Thyroid gland (tissue), 4 donors: ENCODE results near the gene SMIM27. TPM values are rescaled to one million over a fixed set of nuclear protein-coding genes. Genes with fewer than 3 reads are reported as not detected.
A peak's percentile ranks its signal among the peaks of the same experiment; 100 is the strongest.
"Not testable (repeated sequence)": the region's sequence is repeated elsewhere in the genome, so short reads cannot be mapped to it uniquely, and the experiment has no call there.

Experiments used
- DNase-seq, 2 donors: peaks; one replicate each; pipeline ENCODE4 v3.0.0-alpha.2; 2019
- H3K27ac ChIP-seq, 3 donors: fragments of 200-600 bp; sonication (generic); 1 replicate in 2 of 3; 2 replicates in 1 of 3; pipeline ENCODE4 v1.5.1; 2016 to 2019; ENCODE audit warnings: mild to moderate bottlenecking in 1 of 3, moderate library complexity in 1 of 3
- H3K27me3 ChIP-seq: fragments of 200-600 bp; sonication (generic); one replicate; pipeline ENCODE4 v1.5.1; 2019
- H3K36me3 ChIP-seq, 2 donors: fragments of 200-600 bp; sonication (generic); one replicate each; pipeline ENCODE4 v1.5.1; 2016 to 2019
- H3K4me1 ChIP-seq, 2 donors: fragments of 200-600 bp; sonication (generic); one replicate each; pipeline ENCODE4 v1.5.1; 2017 to 2019
- H3K4me3 ChIP-seq, 3 donors: fragments of 200-600 bp; sonication (generic); replicated peaks in 1 of 3; 1 replicate in 2 of 3; 2 replicates in 1 of 3; pipeline ENCODE4 v1.5.1; 2016; ENCODE audit warnings: mild to moderate bottlenecking in 1 of 3
- H3K9me3 ChIP-seq: fragments of 200-600 bp; sonication (generic); one replicate; pipeline ENCODE4 v1.5.1; 2017
- POLR2A ChIP-seq, 2 donors: fragments of 450-650 bp; IDR thresholded peaks; one replicate each; pipeline ENCODE4 v1.6.1; 2017; ENCODE audit warnings: antibody characterized with exemption in 2 of 2, mild to moderate bottlenecking in 2 of 2, moderate library complexity in 1 of 2
- WGBS, 2 donors: methylation state at CpG; one replicate each; pipeline ENCODE4 v1.1.5; 2017; 5-methylcytosine and 5-hydroxymethylcytosine counted together
- intact Hi-C: fragments of 100-400 bp; cut with DNase I; formaldehyde crosslinking; loops from one replicate; pipeline ENCODE4 v1.15.1; 2023
- total RNA-seq, 4 donors: library from RNA; depleted of rRNA; stranded (reverse); fragments of >200 nt; gene quantifications; one replicate each; pipeline ENCODE4 v1.2.3, GENCODE V29; 2016
- TF ChIP-seq, protein P1 (sequence below), 6 experiments: fragments of 200-600 bp in 3 of 6; fragments of 450-650 bp in 3 of 6; sonication (generic) in 3 of 6; IDR thresholded peaks; one replicate each; pipeline ENCODE4 v1.5.1; 2016 to 2019; ENCODE audit warnings: antibody characterized with exemption in 6 of 6, mild to moderate bottlenecking in 2 of 6, inconsistent platforms in 1 of 6, moderate library complexity in 1 of 6

The SMIM27 gene
- total RNA-seq, 4 donors from 2014 or later: 1.3 to 23.9 (median 9.9) TPM

DNA sequence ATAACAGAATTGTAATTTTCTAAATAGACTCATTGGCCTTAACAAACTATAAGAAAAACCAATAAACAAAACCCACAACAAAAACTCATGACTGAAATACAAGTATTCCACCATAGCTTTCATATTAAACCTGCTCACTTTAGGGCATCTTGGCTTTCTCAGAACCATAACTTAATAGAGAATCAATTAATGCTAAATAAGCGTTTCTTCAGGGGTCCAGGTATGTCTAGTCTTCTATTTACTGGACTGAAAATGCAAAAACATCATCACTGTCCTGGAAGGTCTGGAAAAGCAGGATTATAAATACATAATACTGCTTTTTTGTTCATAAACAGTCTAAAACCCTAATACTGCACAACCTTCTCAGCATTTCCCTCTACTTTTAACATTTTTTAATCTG is 6.2 kb upstream of the SMIM27 start:
- Histone ChIP-seq H3K27me3 (no peaks in the 10 kb centered on the region), H3K4me3 (no peak overlapping the region), H3K36me3 (peaks cover 7 to 10% of the 10 kb centered on the region in 2 donors), H3K9me3 (no peaks in the 10 kb centered on the region), H3K4me1 (peaks cover 9 to 12% of the 10 kb centered on the region in 2 donors), H3K27ac (no peak overlapping the region)
- 91 to 100% methylated on average over 1 of the region's 1 CpG for WGBS, 2 donors
- intact Hi-C loops: no loop called here
- TF ChIP-seq, protein P1, sequence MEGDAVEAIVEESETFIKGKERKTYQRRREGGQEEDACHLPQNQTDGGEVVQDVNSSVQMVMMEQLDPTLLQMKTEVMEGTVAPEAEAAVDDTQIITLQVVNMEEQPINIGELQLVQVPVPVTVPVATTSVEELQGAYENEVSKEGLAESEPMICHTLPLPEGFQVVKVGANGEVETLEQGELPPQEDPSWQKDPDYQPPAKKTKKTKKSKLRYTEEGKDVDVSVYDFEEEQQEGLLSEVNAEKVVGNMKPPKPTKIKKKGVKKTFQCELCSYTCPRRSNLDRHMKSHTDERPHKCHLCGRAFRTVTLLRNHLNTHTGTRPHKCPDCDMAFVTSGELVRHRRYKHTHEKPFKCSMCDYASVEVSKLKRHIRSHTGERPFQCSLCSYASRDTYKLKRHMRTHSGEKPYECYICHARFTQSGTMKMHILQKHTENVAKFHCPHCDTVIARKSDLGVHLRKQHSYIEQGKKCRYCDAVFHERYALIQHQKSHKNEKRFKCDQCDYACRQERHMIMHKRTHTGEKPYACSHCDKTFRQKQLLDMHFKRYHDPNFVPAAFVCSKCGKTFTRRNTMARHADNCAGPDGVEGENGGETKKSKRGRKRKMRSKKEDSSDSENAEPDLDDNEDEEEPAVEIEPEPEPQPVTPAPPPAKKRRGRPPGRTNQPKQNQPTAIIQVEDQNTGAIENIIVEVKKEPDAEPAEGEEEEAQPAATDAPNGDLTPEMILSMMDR (IDR thresholded peaks at IDR 0.05): no peak
- no peak for TF ChIP-seq POLR2A (IDR thresholded peaks at IDR 0.05)
- no peak for DNase-seq

DNA sequence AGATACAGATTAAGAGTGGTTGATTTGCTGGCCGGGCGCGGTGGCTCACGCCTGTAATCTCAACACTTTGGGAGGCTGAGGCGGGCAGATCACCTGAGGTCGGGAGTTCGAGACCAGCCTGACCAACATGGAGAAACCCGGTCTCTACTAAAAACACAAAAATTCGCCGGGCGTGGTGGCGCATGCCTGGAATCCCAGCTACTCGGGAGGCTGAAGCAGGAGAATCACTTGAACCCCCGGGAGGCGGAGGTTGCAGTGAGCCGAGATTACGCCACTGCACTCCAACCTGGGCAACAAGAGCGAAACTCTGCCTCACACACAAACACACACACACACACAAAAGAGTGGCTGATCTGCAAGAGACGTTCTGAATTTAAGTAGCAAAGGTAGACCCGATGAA is 3.9 kb upstream of the SMIM27 start:
- H3K4me3 ChIP-seq, H3K27ac ChIP-seq, DNase-seq, H3K27me3 ChIP-seq, intact Hi-C loops, H3K36me3 ChIP-seq, H3K9me3 ChIP-seq: not testable (repeated sequence)
- peaks cover 12 to 15% of the 10 kb centered on the region in 2 donors for H3K4me1 ChIP-seq
- WGBS, 2 donors: 95 to 98% methylated on average over 19 to 20 of the region's 20 CpGs

DNA sequence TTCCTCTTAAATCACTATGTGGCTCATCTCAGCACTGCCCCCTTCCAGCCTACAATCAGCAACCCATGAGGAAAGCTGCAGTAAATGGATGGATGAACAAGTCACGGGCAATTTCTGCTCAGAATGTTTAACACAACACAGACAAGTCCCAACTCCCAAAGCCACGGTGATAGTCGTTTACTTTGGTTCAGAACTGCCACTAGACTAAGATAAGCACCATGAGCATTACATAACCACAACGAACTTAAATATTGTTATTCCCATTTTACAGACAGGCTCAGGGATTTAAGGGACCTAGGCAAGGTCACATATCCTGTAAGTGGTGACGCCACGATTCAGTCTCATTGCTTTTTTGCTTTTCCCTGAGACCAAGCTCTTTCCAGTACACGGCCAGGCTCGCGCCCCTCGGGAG is 2.0 kb upstream of the SMIM27 start:
- Histone ChIP-seq H3K9me3 (no peaks in the 10 kb centered on the region), H3K27ac (peak overlapping the region; percentile 50 to 98 (median 97)), H3K36me3 (no peaks in the 10 kb centered on the region), H3K27me3 (no peaks in the 10 kb centered on the region), H3K4me1 (peaks cover 12 to 15% of the 10 kb centered on the region in 2 donors), H3K4me3 (peak overlapping the region; percentile 63 to 77 (median 66))
- intact Hi-C loops: no loop called here
- DNase-seq: peak; percentile 13 to 14
- WGBS, 2 donors: 1 to 2% methylated on average over 10 of the region's 10 CpGs
- TF ChIP-seq, protein P1 (IDR thresholded peaks at IDR 0.05): no peak
- TF ChIP-seq POLR2A (IDR thresholded peaks at IDR 0.05): no peak

DNA sequence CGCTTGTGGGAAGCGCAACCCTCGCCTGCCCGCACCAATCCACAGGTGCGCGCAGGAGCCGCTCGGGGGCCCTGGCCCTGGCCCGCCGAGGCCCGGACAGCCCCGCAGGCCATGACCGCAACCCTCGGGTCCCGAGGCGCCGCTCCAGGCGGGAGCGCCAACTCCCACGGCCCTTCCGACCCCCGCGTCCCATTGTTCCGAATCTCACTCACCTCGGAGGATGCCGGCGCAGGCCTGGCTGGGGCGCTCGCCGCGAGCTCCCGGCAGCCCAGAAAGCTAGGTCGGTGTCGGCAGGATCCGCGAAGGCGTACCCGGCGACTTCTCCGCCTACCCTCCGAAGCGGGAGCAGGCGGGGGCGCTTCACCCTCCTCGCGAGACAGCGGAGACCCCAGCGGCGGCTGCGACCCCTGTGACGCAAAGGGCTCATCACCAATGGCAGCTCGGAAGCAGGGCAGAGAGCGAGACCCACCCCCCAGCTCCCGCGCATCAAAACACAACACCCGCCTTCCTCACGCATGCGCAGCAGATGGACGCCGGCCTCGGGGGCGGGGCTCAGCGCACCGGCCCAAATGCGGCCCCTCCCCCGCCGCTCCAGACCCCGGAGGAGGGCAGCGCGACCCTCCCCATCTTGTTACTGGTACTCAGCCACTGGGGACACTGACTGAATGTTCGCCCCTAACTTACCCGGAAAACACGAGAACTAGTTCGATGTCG is 1.4 kb upstream of the SMIM27 start:
- Histone ChIP-seq H3K27me3 (no peaks in the 10 kb centered on the region), H3K9me3 (no peaks in the 10 kb centered on the region), H3K4me1 (peaks cover 12 to 15% of the 10 kb centered on the region in 2 donors), H3K4me3 (peak overlapping the region; percentile 63 to 77 (median 66)), H3K27ac (peak overlapping the region; percentile 97 to 98 (median 97)), H3K36me3 (no peaks in the 10 kb centered on the region)
- intact Hi-C loops: no loop called here
- 0% methylated on average over 24 to 50 of the region's 75 CpGs for WGBS, 2 donors
- peak; percentile 93 to 95 for DNase-seq
- peak in 1 of 2 donors; percentile 77 for TF ChIP-seq POLR2A (IDR thresholded peaks at IDR 0.05)
- TF ChIP-seq, protein P1 (IDR thresholded peaks at IDR 0.05): peak in 1 of 6 experiments; percentile 6

DNA sequence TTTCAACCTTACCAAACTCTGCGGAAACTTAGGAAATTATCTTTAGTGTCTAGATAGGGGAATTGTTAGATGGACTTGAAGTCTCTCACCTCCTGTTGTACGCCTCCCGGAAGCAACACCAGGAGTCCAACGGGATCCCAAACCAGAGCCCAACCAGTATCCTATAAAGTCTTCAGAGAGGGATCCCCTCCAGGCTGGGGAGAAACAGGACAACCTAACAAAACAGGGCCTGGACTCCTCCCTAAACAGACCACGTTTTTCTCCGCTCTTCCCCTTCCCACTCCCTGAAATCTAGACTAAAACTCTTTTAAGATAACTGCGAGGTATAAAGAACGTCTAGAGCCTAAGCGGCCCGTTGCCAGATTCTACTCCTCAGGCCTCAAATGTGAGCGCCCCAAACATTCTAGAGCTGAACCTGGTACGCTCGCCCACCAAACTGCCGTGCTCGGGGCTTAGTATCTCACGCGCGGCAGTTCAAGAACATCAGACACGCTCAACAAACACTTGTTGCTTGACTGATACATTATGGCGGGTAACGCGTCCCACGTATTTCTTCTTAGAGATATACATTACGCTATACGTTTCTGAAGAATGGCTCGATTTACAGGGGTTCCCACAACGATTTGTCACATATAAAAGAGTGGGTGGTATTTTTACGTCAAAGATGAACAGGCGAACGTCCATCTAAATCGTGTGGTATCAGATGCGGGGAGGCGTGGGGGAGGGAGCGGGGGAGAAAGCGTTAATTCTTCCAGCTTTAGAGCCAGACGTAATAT is 663 bp upstream of the SMIM27 start:
- TF ChIP-seq POLR2A (IDR thresholded peaks at IDR 0.05): no peak
- TF ChIP-seq, protein P1 (IDR thresholded peaks at IDR 0.05): no peak
- Histone ChIP-seq H3K27ac (peak overlapping the region; percentile 97 to 98 (median 97)), H3K4me1 (peaks cover 12 to 15% of the 10 kb centered on the region in 2 donors), H3K4me3 (peak overlapping the region; percentile 63 to 77 (median 66)), H3K36me3 (no peaks in the 10 kb centered on the region), H3K9me3 (no peaks in the 10 kb centered on the region), H3K27me3 (no peaks in the 10 kb centered on the region)
- peak; percentile 41 to 49 for DNase-seq
- intact Hi-C loops: no loop called here
- 0 to 2% methylated on average over 36 of the region's 36 CpGs for WGBS, 2 donors
